K562 (cell line): ENCODE data around the gene UCP3. TPM values are rescaled to one million over a fixed set of nuclear protein-coding genes. Genes with fewer than 3 reads are reported as not detected.
A peak's percentile ranks its signal among the peaks of the same experiment; 100 is the strongest.

ENCODE experiments used
- ATAC-seq: fragments of 200-7000 bp; cut with Tn5 transposase; 3 replicates; pipeline ENCODE4 v1.9.1; 2020; ENCODE audit warnings: moderate library complexity
- BruUV-seq: library from RNA; stranded (reverse); fragments of 400-500 nt; replicated peaks from 2 replicates; lab custom pipeline; 2021; lab: Mats Ljungman, UMichigan
- CTCF ChIA-PET: fragments of 300-600 bp; formaldehyde crosslinking; extraction: SDS; loops from one replicate; lab custom pipeline; 2021; ENCODE audit warnings: low intra/inter-chr PET ratio; lab: Yijun Ruan, JAX
- POLR2A ChIA-PET: fragments of 300-600, 350-650 bp; sonication (Branson Sonifier 250); formaldehyde crosslinking; extraction: SDS; loops from one replicate; lab custom pipeline; 2021; ENCODE audit warnings: antibody characterized with exemption, inconsistent platforms; lab: Yijun Ruan, JAX
- DNase-seq, 4 experiments: peaks; one replicate each; pipeline versions ENCODE4 v3.0.0 to v3.0.0-alpha.2; 2011 to 2018; ENCODE audit warnings: low spot score in 3 of 4, mixed read lengths in 3 of 4; ENCODE audit errors: extremely low read depth in 1 of 4
- FAIRE-seq: peaks from 2 replicates; lab custom pipeline; 2011; peaks lifted over from hg19 to GRCh38; lab: Jason Lieb, UNC
- H2AFZ ChIP-seq: 2 replicates; pipeline ENCODE4 v1.6.0; 2011; ENCODE audit warnings: low read depth, low read length, control low read depth, inconsistent platforms
- H3K27ac ChIP-seq: fragments of 200-600 bp; 3 replicates; pipeline ENCODE4 v1.8.0; 2011; ENCODE audit warnings: low read depth, mild to moderate bottlenecking, control low read depth, inconsistent platforms, low read length, moderate library complexity, mixed read lengths; ENCODE audit errors: extremely low read depth
- H3K27me3 ChIP-seq, 2 experiments: fragments of 300-600 bp in 1 of 2; 2 replicates in 1 of 2; 3 replicates in 1 of 2; pipeline versions ENCODE4 v1.6.0 to v1.8.0; 2011; ENCODE audit warnings: inconsistent platforms in 2 of 2, low read length in 2 of 2, mild to moderate bottlenecking in 1 of 2, mixed read lengths in 1 of 2, moderate library complexity in 1 of 2; ENCODE audit not compliant: control insufficient read depth in 2 of 2, insufficient read depth in 2 of 2
- H3K36me3 ChIP-seq: fragments of 300-600 bp; 3 replicates; pipeline ENCODE4 v1.8.0; 2011; ENCODE audit warnings: mild to moderate bottlenecking, low read length, inconsistent platforms; ENCODE audit not compliant: control insufficient read depth, insufficient read depth
- H3K4me1 ChIP-seq, 2 experiments: fragments of 200-600 bp in 1 of 2; replicated peaks in 1 of 2; 2 replicates in 1 of 2; 3 replicates in 1 of 2; pipeline versions ENCODE4 v1.5.1 to v1.8.0; 2011; ENCODE audit warnings: inconsistent platforms in 2 of 2, low read length in 2 of 2, mild to moderate bottlenecking in 1 of 2, mixed read lengths in 1 of 2, moderate library complexity in 1 of 2; ENCODE audit not compliant: control insufficient read depth in 2 of 2, insufficient read depth in 2 of 2
- H3K4me2 ChIP-seq: 2 replicates; pipeline ENCODE4 v1.6.1; 2011; ENCODE audit warnings: low read length, control low read depth, inconsistent platforms, mixed read lengths; ENCODE audit not compliant: insufficient read depth
- H3K4me3 ChIP-seq: fragments of 200-600 bp; sonication (generic), shearing (Covaris generic); 2 replicates; pipeline ENCODE4 v1.5.1; 2016; ENCODE audit warnings: control low read depth, inconsistent platforms
- H3K79me2 ChIP-seq: fragments of 200-600 bp; 3 replicates; pipeline ENCODE4 v1.8.0; 2011; ENCODE audit warnings: low read length, inconsistent platforms; ENCODE audit not compliant: control insufficient read depth, insufficient read depth
- H3K9ac ChIP-seq, 2 experiments: 2 replicates each; pipeline versions ENCODE4 v1.6.0 to v1.6.1; 2011; ENCODE audit warnings: low read depth in 2 of 2, low read length in 2 of 2, control low read depth in 1 of 2, inconsistent platforms in 1 of 2, mild to moderate bottlenecking in 1 of 2, mixed read lengths in 1 of 2; ENCODE audit not compliant: insufficient read depth in 1 of 2
- H3K9me1 ChIP-seq: one replicate; pipeline ENCODE4 v1.6.0; 2011; ENCODE audit warnings: inconsistent platforms, mild to moderate bottlenecking, low read length, moderate library complexity; ENCODE audit not compliant: control insufficient read depth, insufficient read depth
- H3K9me3 ChIP-seq: replicated peaks from 2 replicates; pipeline ENCODE4 v1.5.1; 2011; ENCODE audit warnings: low read depth, low read length, inconsistent platforms; ENCODE audit not compliant: control insufficient read depth, insufficient read depth
- H4K20me1 ChIP-seq: replicated peaks from 2 replicates; pipeline ENCODE4 v1.6.1; 2011; ENCODE audit warnings: low read length, inconsistent platforms, mixed read lengths; ENCODE audit not compliant: control insufficient read depth, insufficient read depth
- BDP1 ChIP-seq: IDR thresholded peaks from 3 replicates; pipeline ENCODE4 v1.6.1; 2011; ENCODE audit not compliant: insufficient read length, insufficient read depth
- CBFA2T3 ChIP-seq: fragments of 450-650 bp; IDR thresholded peaks from 2 replicates; pipeline ENCODE4 v1.6.1; 2017
- CREB3L1 ChIP-seq: fragments of 450-650 bp; IDR thresholded peaks from 2 replicates; pipeline ENCODE4 v1.6.1; 2014; ENCODE audit warnings: low read depth, mild to moderate bottlenecking, moderate library complexity, borderline replicate concordance
- EGR1 ChIP-seq: fragments of 450-650 bp; conservative IDR thresholded peaks from 2 replicates; pipeline ENCODE4 v1.6.1; 2017; ENCODE audit warnings: mild to moderate bottlenecking
- EP300 ChIP-seq: IDR thresholded peaks from 2 replicates; pipeline ENCODE4 v1.6.1; 2012; ENCODE audit warnings: low read length, improper control_type of control experiment
- EWSR1 ChIP-seq: fragments of 450-650 bp; IDR thresholded peaks from 2 replicates; pipeline ENCODE4 v1.6.1; 2018; ENCODE audit warnings: borderline replicate concordance, mild to moderate bottlenecking, low read depth, moderate library complexity; ENCODE audit not compliant: partially characterized antibody
- FOXP4 ChIP-seq: sonication (generic); formaldehyde crosslinking; IDR thresholded peaks from 2 replicates; pipeline ENCODE4 v1.8.0; 2022; ENCODE audit warnings: mild to moderate bottlenecking, missing genetic modification reagents, borderline replicate concordance
- HNRNPH1 ChIP-seq: fragments of 200-400 bp; formaldehyde crosslinking; optimal IDR thresholded peaks from 2 replicates; pipeline ENCODE3; 2017; ENCODE audit warnings: low read depth, mild to moderate bottlenecking, low read length, moderate library complexity
- KHSRP ChIP-seq: fragments of 450-650 bp; IDR thresholded peaks from 2 replicates; pipeline ENCODE4 v1.6.1; 2017
- NBN ChIP-seq: fragments of 450-650 bp; IDR thresholded peaks from 2 replicates; pipeline ENCODE4 v1.6.1; 2016; ENCODE audit warnings: low read depth, mild to moderate bottlenecking
- NFRKB ChIP-seq: fragments of 450-650 bp; IDR thresholded peaks from 2 replicates; pipeline ENCODE4 v1.6.1; 2016; ENCODE audit warnings: low read depth
- SMARCC2 ChIP-seq: fragments of 450-650 bp; IDR thresholded peaks from 2 replicates; pipeline ENCODE4 v1.6.1; 2017; ENCODE audit warnings: antibody characterized with exemption, moderate library complexity, mild to moderate bottlenecking, low read depth
- SREBF2 ChIP-seq: sonication (generic); formaldehyde crosslinking; IDR thresholded peaks from 2 replicates; pipeline ENCODE4 v1.4.0; 2020; ENCODE audit warnings: mild to moderate bottlenecking, missing genetic modification reagents
- ZBTB33 ChIP-seq: sonication (generic); formaldehyde crosslinking; IDR thresholded peaks from 2 replicates; pipeline ENCODE4 v1.8.1; 2023; ENCODE audit warnings: mild to moderate bottlenecking, missing genetic modification reagents
- ZFP1 ChIP-seq: fragments of 450-650 bp; formaldehyde crosslinking; IDR thresholded peaks from 2 replicates; pipeline ENCODE4 v1.4.0; 2020; ENCODE audit warnings: mild to moderate bottlenecking, mixed read lengths
- ZNF778 ChIP-seq: fragments of 450-650 bp; formaldehyde crosslinking; IDR thresholded peaks from 2 replicates; pipeline ENCODE4 v1.4.0; 2020; ENCODE audit warnings: mild to moderate bottlenecking, moderate library complexity
- WGBS: fragments of 100-300 bp; shearing (Covaris generic); methylation state at CpG from one replicate; pipeline ENCODE4 v1.1.6; 2016; ENCODE audit warnings: low coverage, mixed read lengths; ENCODE audit not compliant: insufficient coverage; ENCODE audit errors: missing lambda C conversion rate; 5-methylcytosine and 5-hydroxymethylcytosine counted together
- in situ Hi-C: fragments of 300-500 bp; cut with MboI; formaldehyde crosslinking; loops from 4 replicates; pipeline ENCODE4 v1.15.0; 2018; ENCODE audit warnings: inconsistent platforms, mixed read lengths
- intact Hi-C: fragments of 100-400 bp; cut with micrococcal nuclease; formaldehyde crosslinking; loops from 2 replicates; pipeline ENCODE4 v1.14.2; 2022
- polyA plus RNA-seq, 8 experiments: library from polyadenylated mRNA; depleted of rRNA in 4 of 8; stranded (reverse) in 5 of 8; unstranded in 3 of 8; fragments of >200 nt; fragmentation: Nextera tagmentation in 2 of 8; fragmentation: Illumina TruSeq in 1 of 8; extraction: Ambion mirVana in 2 of 8; extraction: Trizol in 1 of 8; gene quantifications; 2 replicates each; pipeline versions ENCODE4 v1.2.1 to v1.2.3, GENCODE V29; 2011 to 2014; ENCODE audit warnings: inconsistent platforms in 1 of 8, missing spikeins in 1 of 8
- total RNA-seq, 7 experiments: library from RNA; depleted of rRNA in 6 of 7; stranded (reverse); fragments of >200 nt in 6 of 7; fragmentation: Illumina TruSeq in 2 of 7; extraction: Trizol in 2 of 7; gene quantifications; 2 replicates each; pipeline versions ENCODE4 v1.2.1 to v1.2.3, GENCODE V29; 2011 to 2021; ENCODE audit warnings: low replicate concordance in 1 of 7

UCP3 gene
- total and polyA plus RNA-seq, 9 of the 15 experiments (the other 6 are each of a cell fraction or from before 2014, with no cell fraction given): 0.05 to 0.65 (median 0.25) TPM; not detected in 2

- peaks cover 14% of the 10 kb centered on the region for H4K20me1 ChIP-seq
- intact Hi-C loops: no loop called here
- no peak overlapping the region for H3K4me3 ChIP-seq
- no TSS peak for BruUV-seq
- no peaks in the 10 kb centered on the region; a peak in 1 of 5 replicates for H3K27me3 ChIP-seq
- H2AFZ ChIP-seq: no peak overlapping the region
- DNase-seq (peak in 2 of 4 experiments; percentile 31 to 44), ATAC-seq (peak; percentile 6), FAIRE-seq (no peak)
- no peak overlapping the region; the same call in 1 of the 2 replicates for H3K4me2 ChIP-seq
- H3K79me2 ChIP-seq: no peaks in the 10 kb centered on the region
- no peaks in the 10 kb centered on the region for H3K9me3 ChIP-seq
- peaks cover 12 to 28% of the 10 kb centered on the region in 2 experiments; a peak in 4 of 5 replicates for H3K4me1 ChIP-seq
- ChIA-PET CTCF (no interaction called here), POLR2A (interaction anchor here (0.7 to 5.7 kb wide), 7 partner anchors 10 to 201 kb away, joined by 3 to 54 read pairs (median 3); partner anchors contain the start of genes PPME1 and UCP2)
- in situ Hi-C loops: loop anchor here (10.0 kb wide), 1 partner anchor 485 kb away; no protein-coding TSS in a partner anchor
- no peaks in the 10 kb centered on the region for H3K9me1 ChIP-seq
- H3K9ac ChIP-seq: peak overlapping the region in 1 of 2 experiments; percentile 82; a peak in 1 of 4 replicates
- WGBS: 45% methylated on average over 12 of the region's 13 CpGs
- H3K36me3 ChIP-seq: peaks cover 15% of the 10 kb centered on the region; the same call in 2 of the 3 replicates
- no peak overlapping the region for H3K27ac ChIP-seq
- TF ChIP-seq NBN (no peak), ZNF778 (no peak), ZBTB33 (CRISPR knock-in tag) (0 out of 2 replicates have a peak, but pooled peaks have one; percentile 9), NFRKB (no peak), KHSRP (no peak), FOXP4 (CRISPR knock-in tag) (no peak), ZFP1 (CRISPR knock-in tag) (no peak), CREB3L1 (no peak), SMARCC2 (no peak), EP300 (no peak), HNRNPH1 (no peak), CBFA2T3 (0 out of 2 replicates have a peak, but pooled peaks have one; percentile 5), EWSR1 (no peak), BDP1 (no peak), SREBF2 (CRISPR knock-in tag) (no peak), EGR1 (peak; percentile 12; the same call in 1 of the 2 replicates)
These were observed 38.7 kb downstream of the UCP3 start for GRCh38 chr11:73969991-73970800.
